ENCODE measurements around the gene AMIGO1. TPM values are rescaled to one million over a fixed set of nuclear protein-coding genes. Genes with fewer than 3 reads are reported as not detected.

The AMIGO1 gene
- total RNA-seq, 4 donors from 2014 or later, result 2.1 to 8.5 (median 4.7) TPM

DNA sequence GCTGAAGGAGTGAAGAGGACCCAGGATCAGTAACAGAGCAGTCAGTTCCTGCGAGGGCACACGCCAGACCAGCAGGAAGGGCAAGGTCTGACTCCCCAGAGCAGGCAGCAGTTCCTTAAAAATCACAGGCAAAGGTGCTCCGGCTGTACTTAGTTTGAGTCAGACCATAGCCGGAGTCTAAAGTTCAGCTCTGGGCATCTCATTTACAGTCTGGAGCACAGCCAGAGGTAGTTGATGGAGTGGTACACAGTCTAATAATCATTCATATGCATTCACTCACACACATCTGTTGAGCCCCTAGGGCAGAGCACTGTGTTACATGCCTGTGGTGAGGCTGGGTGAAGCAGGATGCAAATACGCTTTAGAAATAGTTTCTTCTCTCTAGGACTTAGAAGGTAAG, 7.3 kb upstream of the AMIGO1 start:
- 82% methylated on average over 5 of the region's 5 CpGs for WGBS

DNA sequence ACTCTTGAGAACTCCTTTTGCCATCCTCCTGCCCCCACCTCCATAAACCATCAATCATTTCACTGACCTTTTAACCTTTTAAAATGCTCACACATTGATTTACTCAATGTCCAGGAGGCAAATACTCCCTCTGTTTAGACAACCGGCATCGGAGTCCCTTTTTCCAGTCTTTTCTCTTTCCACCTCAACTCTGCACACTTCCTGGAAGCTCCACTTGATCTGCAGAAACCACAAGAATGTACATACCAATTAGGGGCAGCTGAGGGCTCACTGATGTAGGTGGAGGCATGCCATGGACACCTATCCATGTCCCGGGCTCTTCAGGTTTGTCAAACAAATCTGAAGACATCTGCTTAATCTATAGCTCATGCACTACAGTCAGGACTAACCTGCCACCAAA, 5.3 kb upstream of the AMIGO1 start:
- Histone ChIP-seq H3K9me3 (no peaks in the 10 kb centered on the region), H3K27me3 (no peaks in the 10 kb centered on the region), H3K27ac (no peak overlapping the region), H3K4me3 (no peak overlapping the region), H3K4me1 (peaks cover 9% of the 10 kb centered on the region), H3K36me3 (no peaks in the 10 kb centered on the region)
- WGBS, result 70% methylated on average over 3 of the region's 3 CpGs
- TF ChIP-seq POLR2AphosphoS5 (IDR thresholded peaks at IDR 0.05) (no peak), EP300 (IDR thresholded peaks at IDR 0.05) (no peak), POLR2A (IDR thresholded peaks at IDR 0.05) (no peak)
- TF ChIP-seq, protein P1, sequence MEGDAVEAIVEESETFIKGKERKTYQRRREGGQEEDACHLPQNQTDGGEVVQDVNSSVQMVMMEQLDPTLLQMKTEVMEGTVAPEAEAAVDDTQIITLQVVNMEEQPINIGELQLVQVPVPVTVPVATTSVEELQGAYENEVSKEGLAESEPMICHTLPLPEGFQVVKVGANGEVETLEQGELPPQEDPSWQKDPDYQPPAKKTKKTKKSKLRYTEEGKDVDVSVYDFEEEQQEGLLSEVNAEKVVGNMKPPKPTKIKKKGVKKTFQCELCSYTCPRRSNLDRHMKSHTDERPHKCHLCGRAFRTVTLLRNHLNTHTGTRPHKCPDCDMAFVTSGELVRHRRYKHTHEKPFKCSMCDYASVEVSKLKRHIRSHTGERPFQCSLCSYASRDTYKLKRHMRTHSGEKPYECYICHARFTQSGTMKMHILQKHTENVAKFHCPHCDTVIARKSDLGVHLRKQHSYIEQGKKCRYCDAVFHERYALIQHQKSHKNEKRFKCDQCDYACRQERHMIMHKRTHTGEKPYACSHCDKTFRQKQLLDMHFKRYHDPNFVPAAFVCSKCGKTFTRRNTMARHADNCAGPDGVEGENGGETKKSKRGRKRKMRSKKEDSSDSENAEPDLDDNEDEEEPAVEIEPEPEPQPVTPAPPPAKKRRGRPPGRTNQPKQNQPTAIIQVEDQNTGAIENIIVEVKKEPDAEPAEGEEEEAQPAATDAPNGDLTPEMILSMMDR (IDR thresholded peaks at IDR 0.05), result no peak
- DNase-seq (ENCODE audit: low spot score in 2 of 2), result no peak

More for the DNA sequence above, 7.3 kb upstream of the AMIGO1 start:
- H3K27me3 ChIP-seq, result no peaks in the 10 kb centered on the region
- TF ChIP-seq EP300 (IDR thresholded peaks at IDR 0.05) (no peak), POLR2AphosphoS5 (IDR thresholded peaks at IDR 0.05) (no peak), POLR2A (IDR thresholded peaks at IDR 0.05) (no peak)
- TF ChIP-seq, protein P1 (IDR thresholded peaks at IDR 0.05), result no peak
- no peak overlapping the region for H3K4me3 ChIP-seq
- DNase-seq (ENCODE audit: low spot score in 2 of 2), result no peak
- no peak overlapping the region for H3K27ac ChIP-seq
- no peaks in the 10 kb centered on the region for H3K9me3 ChIP-seq
- no peaks in the 10 kb centered on the region for H3K4me1 ChIP-seq
- no peaks in the 10 kb centered on the region for H3K36me3 ChIP-seq

DNA sequence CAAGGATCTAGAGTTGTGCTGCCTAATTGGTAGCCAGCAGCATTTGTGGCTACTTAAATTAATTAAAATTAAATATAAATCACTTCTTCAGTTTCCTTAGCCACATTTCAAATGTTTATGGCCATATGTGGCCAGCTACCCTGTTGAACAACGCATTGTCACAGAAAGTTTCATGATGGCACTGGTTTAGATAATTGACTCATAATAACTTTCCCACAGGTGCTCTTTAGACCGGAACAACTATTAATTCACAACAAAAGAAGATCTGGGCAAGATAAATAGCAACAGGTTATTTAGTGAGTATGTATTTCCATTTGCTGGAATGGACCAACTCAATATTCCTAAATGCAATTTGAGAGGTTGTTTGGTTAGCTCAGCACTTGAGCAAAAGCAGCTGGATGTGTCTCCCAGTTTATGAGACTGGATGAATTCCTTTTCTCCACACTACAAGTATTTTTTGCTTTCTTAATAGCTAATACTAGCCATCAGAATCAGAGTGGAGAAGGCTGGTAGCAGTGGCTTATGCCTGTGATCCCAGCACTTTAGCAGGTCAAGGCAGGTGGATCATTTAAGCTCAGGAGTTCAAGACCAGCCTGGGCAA, 3.7 kb upstream of the AMIGO1 start:
- Histone ChIP-seq H3K36me3 (no peaks in the 10 kb centered on the region), H3K27ac (no peak overlapping the region), H3K9me3 (no peaks in the 10 kb centered on the region), H3K27me3 (no peaks in the 10 kb centered on the region), H3K4me3 (no peak overlapping the region), H3K4me1 (peaks cover 18% of the 10 kb centered on the region)
- no peak for DNase-seq (ENCODE audit: low spot score in 2 of 2)
- WGBS, result 71% methylated on average over 2 of the region's 2 CpGs
- TF ChIP-seq EP300 (IDR thresholded peaks at IDR 0.05) (no peak), POLR2AphosphoS5 (IDR thresholded peaks at IDR 0.05) (no peak), POLR2A (IDR thresholded peaks at IDR 0.05) (no peak)
- TF ChIP-seq, protein P1 (IDR thresholded peaks at IDR 0.05), result no peak

DNA sequence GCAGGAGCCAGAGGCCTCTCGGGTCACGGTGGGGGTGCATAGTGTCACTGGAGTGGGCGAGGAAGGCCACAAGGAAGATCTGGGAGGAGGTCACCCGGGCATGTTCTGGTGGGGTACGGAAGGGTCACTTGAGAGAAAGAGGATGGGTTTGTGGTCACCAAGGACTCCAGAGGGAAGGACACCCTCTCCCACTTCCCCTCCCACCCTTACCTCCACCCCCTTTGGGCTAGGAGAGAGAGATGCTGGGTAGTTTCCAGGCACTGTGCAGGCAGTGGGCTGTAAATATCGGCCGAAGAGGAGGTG, 703 bp downstream of the AMIGO1 start:
- Histone ChIP-seq H3K4me1 (peaks cover 23% of the 10 kb centered on the region), H3K27me3 (no peaks in the 10 kb centered on the region), H3K36me3 (no peaks in the 10 kb centered on the region), H3K27ac (no peak overlapping the region), H3K4me3 (peak overlapping the region; percentile 82), H3K9me3 (no peaks in the 10 kb centered on the region)
- TF ChIP-seq, protein P1 (IDR thresholded peaks at IDR 0.05), result no peak
- no peak for TF ChIP-seq POLR2AphosphoS5 (IDR thresholded peaks at IDR 0.05)
- TF ChIP-seq POLR2A (IDR thresholded peaks at IDR 0.05), result no peak
- no peak for TF ChIP-seq EP300 (IDR thresholded peaks at IDR 0.05)
- DNase-seq (ENCODE audit: low spot score in 2 of 2), result no peak
- WGBS, result 72% methylated on average over 6 of the region's 7 CpGs

DNA sequence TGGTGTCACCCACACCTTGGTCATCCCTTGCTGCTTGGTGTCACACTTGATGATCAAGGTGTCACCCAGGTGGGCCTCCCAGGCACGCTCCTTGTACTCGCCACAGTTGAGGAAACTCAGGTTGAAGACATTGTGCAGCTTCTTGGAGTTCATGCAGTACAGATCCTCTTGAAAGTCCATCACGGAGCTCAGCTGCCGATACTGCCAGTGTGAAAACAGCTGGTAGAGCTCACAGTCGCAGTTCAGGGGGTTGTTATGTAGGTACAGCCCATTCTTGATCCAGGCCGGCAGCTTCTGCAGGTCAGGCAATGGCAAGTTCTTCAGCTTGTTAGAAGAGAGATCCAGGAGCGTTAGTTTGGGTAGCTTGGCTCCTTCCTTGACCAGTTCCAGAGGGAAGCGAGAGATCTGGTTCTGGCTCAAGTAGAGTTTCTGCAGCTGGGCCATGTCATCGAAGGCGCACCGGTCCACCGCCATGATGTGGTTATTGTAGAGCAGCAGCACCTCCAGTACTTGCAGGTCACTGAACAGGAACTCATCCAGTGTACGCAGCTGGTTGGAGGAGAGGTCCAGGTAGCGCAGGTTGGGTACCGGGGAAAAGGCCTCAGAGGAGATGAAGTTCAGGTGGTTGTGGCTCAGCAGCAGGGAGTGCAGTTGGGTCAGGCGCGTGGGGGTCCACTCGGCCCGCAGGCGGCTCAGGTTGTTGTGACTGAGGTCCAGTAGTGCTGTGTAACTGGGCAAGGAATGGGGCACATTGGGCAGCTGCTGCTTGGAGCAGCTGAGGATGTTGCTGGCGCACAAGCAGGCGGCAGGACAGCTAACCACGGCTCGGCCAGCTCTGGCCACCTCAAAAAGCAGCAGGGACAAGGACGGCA, 1.3 kb downstream of the AMIGO1 start:
- no peak overlapping the region for H3K4me3 ChIP-seq

More for the DNA sequence above, 1.3 kb downstream of the AMIGO1 start:
- DNase-seq (ENCODE audit: low spot score in 2 of 2), result no peak
- H3K27ac ChIP-seq, result no peak overlapping the region
- no peaks in the 10 kb centered on the region for H3K9me3 ChIP-seq
- H3K27me3 ChIP-seq, result no peaks in the 10 kb centered on the region
- TF ChIP-seq POLR2AphosphoS5 (IDR thresholded peaks at IDR 0.05), result no peak
- TF ChIP-seq EP300 (IDR thresholded peaks at IDR 0.05), result no peak
- no peak for TF ChIP-seq POLR2A (IDR thresholded peaks at IDR 0.05)
- TF ChIP-seq, protein P1 (IDR thresholded peaks at IDR 0.05), result no peak
- peaks cover 29% of the 10 kb centered on the region for H3K4me1 ChIP-seq
- 95% methylated on average over 21 of the region's 25 CpGs for WGBS
- H3K36me3 ChIP-seq, result no peaks in the 10 kb centered on the region
